Thoracic aorta (tissue), 2 donors: ENCODE measurements around the gene MTAP. TPM values are rescaled to one million over a fixed set of nuclear protein-coding genes. Genes with fewer than 3 reads are reported as not detected.

Experiments used
- ATAC-seq: fragments of 150-250 bp; one replicate; pipeline ENCODE4 v1.8.0; 2017; ENCODE audit warnings: low read depth; ENCODE audit not compliant: insufficient number of reproducible peaks, low FRiP score
- DNase-seq: peaks from one replicate; pipeline ENCODE4 v3.0.0-alpha.2; 2020; ENCODE audit warnings: low spot score
- H3K27ac ChIP-seq, 2 donors: fragments of 200-600 bp; sonication (generic); 1 replicate in 1 of 2; 2 replicates in 1 of 2; pipeline ENCODE4 v1.5.1; 2016; ENCODE audit warnings: mild to moderate bottlenecking in 2 of 2, moderate library complexity in 2 of 2
- H3K27me3 ChIP-seq: fragments of 200-600 bp; sonication (generic); replicated peaks from 2 replicates; pipeline ENCODE4 v1.6.0; 2016; ENCODE audit warnings: mild to moderate bottlenecking; ENCODE audit not compliant: insufficient read depth
- H3K36me3 ChIP-seq: fragments of 200-600 bp; sonication (generic); one replicate; pipeline ENCODE4 v1.5.1; 2016
- H3K4me1 ChIP-seq, 2 donors: fragments of 200-600 bp; sonication (generic); 1 replicate in 1 of 2; 2 replicates in 1 of 2; pipeline versions ENCODE4 v1.5.1 to v1.6.0; 2016; ENCODE audit warnings: low read depth in 2 of 2, mild to moderate bottlenecking in 1 of 2; ENCODE audit not compliant: control insufficient read depth in 1 of 2
- H3K4me3 ChIP-seq: fragments of 200-600 bp; sonication (generic); 2 replicates; pipeline ENCODE4 v1.5.1; 2016; ENCODE audit warnings: mild to moderate bottlenecking
- H3K9me3 ChIP-seq: fragments of 200-600 bp; sonication (generic); 2 replicates; pipeline ENCODE4 v1.5.1; 2016
- CTCF ChIP-seq: fragments of 200-600 bp; sonication (generic); IDR thresholded peaks from one replicate; pipeline ENCODE4 v1.5.1; 2019; ENCODE audit warnings: antibody characterized with exemption
- total RNA-seq, 2 donors: library from RNA; depleted of rRNA; stranded (reverse); fragments of >200 nt; gene quantifications; one replicate each; pipeline versions ENCODE4 v1.1.0 to v1.2.3, GENCODE V29; 2016

The MTAP gene
- total RNA-seq, 2 donors from 2014 or later: 16.9 to 26.2 TPM

GRCh38 chr9:21815643-21816042 lies 13.2 kb downstream of the MTAP start:
- H3K9me3 ChIP-seq: no peaks in the 10 kb centered on the region
- DNase-seq (no peak), ATAC-seq (no peak)
- TF ChIP-seq CTCF: no peak
- no peak overlapping the region for H3K4me3 ChIP-seq
- no peak overlapping the region for H3K27ac ChIP-seq
- H3K27me3 ChIP-seq: no peaks in the 10 kb centered on the region
- H3K36me3 ChIP-seq: peaks cover 33% of the 10 kb centered on the region
- H3K4me1 ChIP-seq: peaks cover 4 to 7% of the 10 kb centered on the region in 2 donors

- DNase-seq (no peak), ATAC-seq (no peak)
- H3K9me3 ChIP-seq: no peaks in the 10 kb centered on the region
- TF ChIP-seq CTCF: no peak
- H3K27ac ChIP-seq: no peak overlapping the region
- H3K4me1 ChIP-seq: peaks cover 4 to 7% of the 10 kb centered on the region in 2 donors
- H3K4me3 ChIP-seq: no peak overlapping the region
- H3K36me3 ChIP-seq: peaks cover 33% of the 10 kb centered on the region
- H3K27me3 ChIP-seq: no peaks in the 10 kb centered on the region
Measured at GRCh38 chr9:21817176-21817575, 14.7 kb downstream of the MTAP start.

- Histone ChIP-seq H3K27ac (no peak overlapping the region), H3K4me3 (no peak overlapping the region), H3K9me3 (no peaks in the 10 kb centered on the region), H3K27me3 (no peaks in the 10 kb centered on the region), H3K4me1 (no peaks in the 10 kb centered on the region), H3K36me3 (peaks cover 27% of the 10 kb centered on the region)
- no peak for TF ChIP-seq CTCF
- DNase-seq (no peak), ATAC-seq (no peak)
Measured at GRCh38 chr9:21825637-21826036, 23.2 kb downstream of the MTAP start.

- peaks cover 28% of the 10 kb centered on the region for H3K36me3 ChIP-seq
- H3K9me3 ChIP-seq: no peaks in the 10 kb centered on the region
- H3K4me1 ChIP-seq: no peaks in the 10 kb centered on the region
- no peaks in the 10 kb centered on the region for H3K27me3 ChIP-seq
- no peak for TF ChIP-seq CTCF
- no peak for ATAC-seq
- no peak overlapping the region for H3K27ac ChIP-seq
- H3K4me3 ChIP-seq: no peak overlapping the region
- no peak for DNase-seq
Measured at GRCh38 chr9:21828853-21829410, 26.5 kb downstream of the MTAP start.

GRCh38 chr9:21830589-21830988 lies 28.2 kb downstream of the MTAP start:
- DNase-seq: no peak
- Histone ChIP-seq H3K27me3 (no peaks in the 10 kb centered on the region), H3K4me1 (no peaks in the 10 kb centered on the region), H3K27ac (no peak overlapping the region), H3K36me3 (peaks cover 27% of the 10 kb centered on the region), H3K4me3 (no peak overlapping the region), H3K9me3 (no peaks in the 10 kb centered on the region)
- no peak for ATAC-seq
- no peak for TF ChIP-seq CTCF
